Chondrocyte (in vitro differentiated cells): ENCODE data around the gene IKZF1. TPM values are rescaled to one million over a fixed set of nuclear protein-coding genes. Genes with fewer than 3 reads are reported as not detected.

ENCODE experiments used
- DNase-seq: peaks from one replicate; pipeline ENCODE4 v3.0.0; 2021; ENCODE audit warnings: mixed read lengths, low spot score
- H3K27ac Mint-ChIP-seq: one replicate; pipeline ENCODE4 v1.8.0; 2021; ENCODE audit warnings: mild to moderate bottlenecking, moderate library complexity, mixed read lengths; ENCODE audit not compliant: unreplicated experiment
- H3K27me3 Mint-ChIP-seq: 2 replicates; pipeline ENCODE4 v1.8.0; 2021; ENCODE audit warnings: low read depth, mixed read lengths
- H3K36me3 Mint-ChIP-seq: 2 replicates; pipeline ENCODE4 v1.8.0; 2021; ENCODE audit warnings: low read depth, mixed read lengths
- H3K4me1 Mint-ChIP-seq: 2 replicates; pipeline ENCODE4 v1.8.0; 2021; ENCODE audit warnings: low read depth, mild to moderate bottlenecking, mixed read lengths
- H3K4me3 Mint-ChIP-seq: one replicate; pipeline ENCODE4 v1.8.0; 2021; ENCODE audit warnings: mild to moderate bottlenecking, moderate library complexity, mixed read lengths; ENCODE audit not compliant: unreplicated experiment
- H3K9me3 Mint-ChIP-seq: 2 replicates; pipeline ENCODE4 v1.8.0; 2021; ENCODE audit warnings: low read depth, mixed read lengths
- total RNA-seq: library from RNA; stranded (reverse); gene quantifications from 3 replicates; pipeline ENCODE4 v1.2.1, GENCODE V29; 2021
- TF ChIP-seq, protein P1 (sequence below): fragments of 200-600 bp; sonication (generic); IDR thresholded peaks from 2 replicates; pipeline ENCODE4 v1.5.0; 2021; ENCODE audit warnings: antibody characterized with exemption, mild to moderate bottlenecking, moderate library complexity

Gene IKZF1
- total RNA-seq, 1 donor from 2014 or later: not detected

- no peaks in the 10 kb centered on the region for H3K4me1 Mint-ChIP-seq
- H3K27ac Mint-ChIP-seq: no peak overlapping the region
- no peaks in the 10 kb centered on the region for H3K36me3 Mint-ChIP-seq
- DNase-seq: no peak
- TF ChIP-seq, protein P1, sequence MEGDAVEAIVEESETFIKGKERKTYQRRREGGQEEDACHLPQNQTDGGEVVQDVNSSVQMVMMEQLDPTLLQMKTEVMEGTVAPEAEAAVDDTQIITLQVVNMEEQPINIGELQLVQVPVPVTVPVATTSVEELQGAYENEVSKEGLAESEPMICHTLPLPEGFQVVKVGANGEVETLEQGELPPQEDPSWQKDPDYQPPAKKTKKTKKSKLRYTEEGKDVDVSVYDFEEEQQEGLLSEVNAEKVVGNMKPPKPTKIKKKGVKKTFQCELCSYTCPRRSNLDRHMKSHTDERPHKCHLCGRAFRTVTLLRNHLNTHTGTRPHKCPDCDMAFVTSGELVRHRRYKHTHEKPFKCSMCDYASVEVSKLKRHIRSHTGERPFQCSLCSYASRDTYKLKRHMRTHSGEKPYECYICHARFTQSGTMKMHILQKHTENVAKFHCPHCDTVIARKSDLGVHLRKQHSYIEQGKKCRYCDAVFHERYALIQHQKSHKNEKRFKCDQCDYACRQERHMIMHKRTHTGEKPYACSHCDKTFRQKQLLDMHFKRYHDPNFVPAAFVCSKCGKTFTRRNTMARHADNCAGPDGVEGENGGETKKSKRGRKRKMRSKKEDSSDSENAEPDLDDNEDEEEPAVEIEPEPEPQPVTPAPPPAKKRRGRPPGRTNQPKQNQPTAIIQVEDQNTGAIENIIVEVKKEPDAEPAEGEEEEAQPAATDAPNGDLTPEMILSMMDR: no peak
- H3K27me3 Mint-ChIP-seq: peaks cover 67% of the 10 kb centered on the region
- no peak overlapping the region for H3K4me3 Mint-ChIP-seq
- H3K9me3 Mint-ChIP-seq: no peaks in the 10 kb centered on the region
Measured at GRCh38 chr7:50300336-50300735, 4.2 kb upstream of the IKZF1 start.

- no peak overlapping the region for H3K27ac Mint-ChIP-seq
Measured at GRCh38 chr7:50302486-50303334, 1.8 kb upstream of the IKZF1 start.

DNA sequence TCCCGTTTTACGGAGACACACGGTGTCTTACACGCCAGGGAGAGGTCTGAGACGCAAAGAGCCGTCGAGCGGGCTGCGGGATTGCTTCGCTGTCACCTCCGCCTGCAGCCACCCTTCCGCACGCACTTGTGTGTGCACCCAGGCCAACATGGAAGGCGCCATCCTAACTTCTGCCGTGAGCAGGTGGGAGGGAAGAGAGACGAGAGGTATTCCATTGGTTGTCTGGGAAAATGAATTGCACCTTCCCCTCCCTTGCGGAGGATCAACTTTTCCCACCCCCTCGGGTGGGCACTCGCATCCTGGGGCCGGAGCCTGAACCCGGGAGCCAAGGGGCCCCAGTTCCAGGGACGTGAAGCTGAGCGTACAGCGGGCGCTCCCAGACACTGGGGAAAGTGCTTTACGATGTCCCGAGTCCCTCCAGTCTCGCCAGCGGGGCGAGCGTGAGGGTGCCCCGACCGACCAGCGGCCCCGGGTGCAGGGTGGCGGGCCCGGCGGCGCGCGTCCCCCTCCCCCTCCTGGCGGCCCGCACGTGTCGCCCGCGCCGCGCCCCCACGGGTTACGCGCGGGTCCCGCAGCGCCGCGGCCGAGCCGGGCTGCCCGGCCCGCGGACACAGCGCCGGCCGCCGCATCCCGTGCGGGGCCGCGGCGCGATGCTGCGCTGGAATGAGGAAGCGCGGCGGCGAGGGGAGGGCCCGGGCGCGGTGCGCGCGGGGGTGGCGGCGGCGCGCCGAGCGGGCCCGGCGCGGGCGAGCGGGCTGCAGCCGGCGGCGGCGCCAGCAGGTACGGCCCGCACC lies 984 bp upstream of the IKZF1 start:
- H3K27me3 Mint-ChIP-seq: peaks cover 63% of the 10 kb centered on the region
- no peak overlapping the region for H3K27ac Mint-ChIP-seq
- H3K4me3 Mint-ChIP-seq: peak overlapping the region; percentile 58
- no peaks in the 10 kb centered on the region for H3K9me3 Mint-ChIP-seq
- DNase-seq: no peak
- H3K36me3 Mint-ChIP-seq: no peaks in the 10 kb centered on the region
- TF ChIP-seq, protein P1: no peak
- H3K4me1 Mint-ChIP-seq: no peaks in the 10 kb centered on the region

More at GRCh38 chr7:50302486-50303334, 1.8 kb upstream of the IKZF1 start:
- H3K36me3 Mint-ChIP-seq: no peaks in the 10 kb centered on the region
- no peak for DNase-seq
- peaks cover 62% of the 10 kb centered on the region for H3K27me3 Mint-ChIP-seq
- no peaks in the 10 kb centered on the region for H3K9me3 Mint-ChIP-seq
- TF ChIP-seq, protein P1: no peak
- H3K4me1 Mint-ChIP-seq: no peaks in the 10 kb centered on the region
- peak overlapping the region; percentile 58 for H3K4me3 Mint-ChIP-seq

GRCh38 chr7:50304911-50305582 lies 531 bp downstream of the IKZF1 start:
- Mint-ChIP-seq H3K9me3 (no peaks in the 10 kb centered on the region), H3K36me3 (no peaks in the 10 kb centered on the region), H3K4me1 (no peaks in the 10 kb centered on the region), H3K4me3 (no peak overlapping the region), H3K27ac (no peak overlapping the region), H3K27me3 (peaks cover 66% of the 10 kb centered on the region)
- TF ChIP-seq, protein P1: no peak
- no peak for DNase-seq
